Ishikawa (cell line): ENCODE measurements around the gene PRC1.

Experiments used
- CEBPB ChIP-seq: IDR thresholded peaks from 2 replicates; pipeline ENCODE4 v1.6.1; 2012
- CREB1 ChIP-seq: IDR thresholded peaks from 2 replicates; pipeline ENCODE4 v1.6.1; 2012; ENCODE audit warnings: low read depth
- EGR1 ChIP-seq: IDR thresholded peaks from 2 replicates; pipeline ENCODE4 v1.6.1; 2012
- EP300 ChIP-seq: IDR thresholded peaks from 2 replicates; pipeline ENCODE4 v1.6.1; 2012; ENCODE audit warnings: borderline replicate concordance
- MAX ChIP-seq: IDR thresholded peaks from 2 replicates; pipeline ENCODE4 v1.6.1; 2012
- NFIC ChIP-seq: IDR thresholded peaks from 2 replicates; pipeline ENCODE4 v1.6.1; 2012
- RAD21 ChIP-seq: IDR thresholded peaks from 2 replicates; pipeline ENCODE4 v1.6.1; 2012; ENCODE audit warnings: low read depth
- REST ChIP-seq: IDR thresholded peaks from 2 replicates; pipeline ENCODE4 v1.6.1; 2012; ENCODE audit warnings: low read depth, mild to moderate bottlenecking
- TAF1 ChIP-seq: IDR thresholded peaks from 2 replicates; pipeline ENCODE4 v1.6.1; 2012; ENCODE audit warnings: low read depth, mild to moderate bottlenecking
- USF1 ChIP-seq: IDR thresholded peaks from 2 replicates; pipeline ENCODE4 v1.6.1; 2012

GRCh38 chr15:90998737-90999136 lies 4.4 kb upstream of the PRC1 start:
- TF ChIP-seq RAD21 = no peak
- TF ChIP-seq EGR1 = no peak
- no peak for TF ChIP-seq NFIC
- no peak for TF ChIP-seq USF1
- no peak for TF ChIP-seq REST
- TF ChIP-seq CEBPB = no peak
- no peak for TF ChIP-seq EP300
- TF ChIP-seq MAX = no peak
- TF ChIP-seq CREB1 = no peak
- TF ChIP-seq TAF1 = no peak
